Gastroesophageal sphincter (tissue), 3 donors: ENCODE measurements around the gene EFHD2.

Source experiments
- EP300 ChIP-seq: sonication (generic); formaldehyde crosslinking; IDR thresholded peaks from one replicate; pipeline ENCODE4 v1.6.1; 2017; ENCODE audit warnings: antibody characterized with exemption, mild to moderate bottlenecking
- POLR2A ChIP-seq, 2 donors: fragments of 450-650 bp; IDR thresholded peaks; one replicate each; pipeline ENCODE4 v1.6.1; 2017; ENCODE audit warnings: antibody characterized with exemption in 2 of 2, mild to moderate bottlenecking in 2 of 2, moderate library complexity in 1 of 2
- POLR2AphosphoS5 ChIP-seq: sonication (generic); formaldehyde crosslinking; IDR thresholded peaks from one replicate; pipeline ENCODE4 v1.6.1; 2017; ENCODE audit warnings: antibody characterized with exemption
- TF ChIP-seq, protein P1 (sequence below), 4 experiments: fragments of 200-600 bp in 2 of 4; fragments of 450-650 bp in 2 of 4; sonication (generic) in 1 of 4; IDR thresholded peaks; one replicate each; pipeline ENCODE4 v1.5.1; 2017 to 2019; ENCODE audit warnings: antibody characterized with exemption in 4 of 4, mild to moderate bottlenecking in 2 of 4, moderate library complexity in 2 of 4

GRCh38 chr1:15380601-15381508, 28.8 kb upstream of the EFHD2 start:
- no peak for TF ChIP-seq EP300
- TF ChIP-seq, protein P1, sequence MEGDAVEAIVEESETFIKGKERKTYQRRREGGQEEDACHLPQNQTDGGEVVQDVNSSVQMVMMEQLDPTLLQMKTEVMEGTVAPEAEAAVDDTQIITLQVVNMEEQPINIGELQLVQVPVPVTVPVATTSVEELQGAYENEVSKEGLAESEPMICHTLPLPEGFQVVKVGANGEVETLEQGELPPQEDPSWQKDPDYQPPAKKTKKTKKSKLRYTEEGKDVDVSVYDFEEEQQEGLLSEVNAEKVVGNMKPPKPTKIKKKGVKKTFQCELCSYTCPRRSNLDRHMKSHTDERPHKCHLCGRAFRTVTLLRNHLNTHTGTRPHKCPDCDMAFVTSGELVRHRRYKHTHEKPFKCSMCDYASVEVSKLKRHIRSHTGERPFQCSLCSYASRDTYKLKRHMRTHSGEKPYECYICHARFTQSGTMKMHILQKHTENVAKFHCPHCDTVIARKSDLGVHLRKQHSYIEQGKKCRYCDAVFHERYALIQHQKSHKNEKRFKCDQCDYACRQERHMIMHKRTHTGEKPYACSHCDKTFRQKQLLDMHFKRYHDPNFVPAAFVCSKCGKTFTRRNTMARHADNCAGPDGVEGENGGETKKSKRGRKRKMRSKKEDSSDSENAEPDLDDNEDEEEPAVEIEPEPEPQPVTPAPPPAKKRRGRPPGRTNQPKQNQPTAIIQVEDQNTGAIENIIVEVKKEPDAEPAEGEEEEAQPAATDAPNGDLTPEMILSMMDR (IDR thresholded peaks at IDR 0.05) = no peak
- no peak for TF ChIP-seq POLR2A (IDR thresholded peaks at IDR 0.05)
- no peak for TF ChIP-seq POLR2AphosphoS5
